EH (cell line): ENCODE results near the gene ZCCHC4.

Source experiments
- DNase-seq: peaks from one replicate; pipeline ENCODE4 v3.0.0-alpha.2; 2015; ENCODE audit warnings: low read depth

ZCCHC4 gene

GRCh38 chr4:25377572-25378436 is 65.2 kb downstream of the ZCCHC4 start:
- no peak for DNase-seq

- DNase-seq, result no peak
Observed at GRCh38 chr4:25378437-25378743, 65.8 kb downstream of the ZCCHC4 start.

GRCh38 chr4:25379591-25379990 is 67.0 kb downstream of the ZCCHC4 start:
- DNase-seq, result no peak

GRCh38 chr4:25383647-25384046 is 71.1 kb downstream of the ZCCHC4 start:
- DNase-seq, result no peak

- no peak for DNase-seq
Observed at GRCh38 chr4:25386926-25387325, 74.4 kb downstream of the ZCCHC4 start.

GRCh38 chr4:25397305-25397704 is 84.7 kb downstream of the ZCCHC4 start:
- no peak for DNase-seq

- no peak for DNase-seq
Observed at GRCh38 chr4:25399510-25399909, 86.9 kb downstream of the ZCCHC4 start.

- DNase-seq, result peak; percentile 42
Observed at GRCh38 chr4:25401066-25401465, 88.5 kb downstream of the ZCCHC4 start.

- DNase-seq, result peak; percentile 5
Observed at GRCh38 chr4:25402521-25402920, 89.9 kb downstream of the ZCCHC4 start.

- no peak for DNase-seq
Observed at GRCh38 chr4:25403699-25404098, 91.1 kb downstream of the ZCCHC4 start.

- no peak for DNase-seq
Observed at GRCh38 chr4:25405453-25405852, 92.9 kb downstream of the ZCCHC4 start.

- DNase-seq, result peak; percentile 28
Observed at GRCh38 chr4:25406081-25406692, 93.6 kb downstream of the ZCCHC4 start.

GRCh38 chr4:25410820-25411529 is 98.4 kb downstream of the ZCCHC4 start:
- no peak for DNase-seq

- no peak for DNase-seq
Observed at GRCh38 chr4:25413261-25413660, 100.7 kb downstream of the ZCCHC4 start.

GRCh38 chr4:25417014-25417413 is 104.4 kb downstream of the ZCCHC4 start:
- DNase-seq, result no peak
